Prostate gland (tissue), 2 donors: ENCODE measurements around the gene JMJD8.

Experiments
- CTCF ChIP-seq, 4 experiments: fragments of 200-600 bp in 2 of 4; fragments of 450-650 bp in 2 of 4; sonication (generic) in 2 of 4; IDR thresholded peaks; 1 replicate in 3 of 4; 2 replicates in 1 of 4; pipeline ENCODE4 v1.5.1; 2016 to 2019; ENCODE audit warnings: antibody characterized with exemption in 4 of 4, mild to moderate bottlenecking in 2 of 4, moderate library complexity in 2 of 4
- POLR2A ChIP-seq: fragments of 450-650 bp; IDR thresholded peaks from one replicate; pipeline ENCODE4 v1.6.1; 2016; ENCODE audit warnings: antibody characterized with exemption, mild to moderate bottlenecking

- TF ChIP-seq CTCF (IDR thresholded peaks at IDR 0.05) (no peak), POLR2A (no peak)
Measured at GRCh38 chr16:689175-689897, 5.2 kb upstream of the JMJD8 start.
